Stomach (tissue), 4 donors: ENCODE data around the gene TRIM63.

Source experiments
- EP300 ChIP-seq: sonication (generic); formaldehyde crosslinking; IDR thresholded peaks from one replicate; pipeline ENCODE4 v1.6.1; 2017; ENCODE audit warnings: antibody characterized with exemption
- POLR2A ChIP-seq, 4 donors: fragments of 450-650 bp; IDR thresholded peaks; one replicate each; pipeline ENCODE4 v1.6.1; 2016; ENCODE audit warnings: antibody characterized with exemption in 4 of 4, control low read depth in 2 of 4, mild to moderate bottlenecking in 1 of 4, moderate library complexity in 1 of 4

DNA sequence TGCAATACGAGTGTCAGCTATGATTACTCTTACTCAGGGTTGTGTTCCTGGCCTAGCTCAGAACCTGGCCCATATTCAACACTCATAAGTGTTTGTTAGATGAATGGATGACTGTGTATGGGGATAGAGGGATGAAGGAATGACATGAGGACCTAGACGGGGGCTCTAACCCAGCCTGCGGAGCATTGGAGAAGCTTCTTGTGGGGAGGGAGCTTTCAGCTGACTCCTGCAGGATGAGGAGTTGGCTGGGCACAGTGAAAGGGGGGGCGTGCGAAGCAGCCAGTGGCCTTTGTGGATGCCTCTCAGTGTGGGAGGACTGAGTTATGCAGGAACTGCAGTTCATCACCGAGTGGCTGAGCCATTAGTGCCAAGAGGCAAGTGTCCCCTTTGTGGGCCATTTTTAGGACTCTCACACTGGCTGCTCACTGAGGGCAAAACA is 47.1 kb downstream of the TRIM63 start:
- no peak for TF ChIP-seq POLR2A (IDR thresholded peaks at IDR 0.05)
- no peak for TF ChIP-seq EP300
